Thyroid gland (tissue), 4 donors: ENCODE data around the gene RAD51C.

ENCODE experiments used
- CTCF ChIP-seq, 6 experiments: fragments of 200-600 bp in 3 of 6; fragments of 450-650 bp in 3 of 6; sonication (generic) in 3 of 6; IDR thresholded peaks; one replicate each; pipeline ENCODE4 v1.5.1; 2016 to 2019; ENCODE audit warnings: antibody characterized with exemption in 6 of 6, mild to moderate bottlenecking in 2 of 6, inconsistent platforms in 1 of 6, moderate library complexity in 1 of 6
- POLR2A ChIP-seq, 2 donors: fragments of 450-650 bp; IDR thresholded peaks; one replicate each; pipeline ENCODE4 v1.6.1; 2017; ENCODE audit warnings: antibody characterized with exemption in 2 of 2, mild to moderate bottlenecking in 2 of 2, moderate library complexity in 1 of 2

- TF ChIP-seq CTCF (IDR thresholded peaks at IDR 0.05): no peak
- TF ChIP-seq POLR2A (IDR thresholded peaks at IDR 0.05): no peak
Measured at GRCh38 chr17:58734040-58734439, 41.6 kb downstream of the RAD51C start.
